IMR-90 (cell line): ENCODE measurements around the gene UNC79. TPM values are rescaled to one million over a fixed set of nuclear protein-coding genes. Genes with fewer than 3 reads are reported as not detected.

Experiments used
- ATAC-seq: fragments of 200-7000 bp; cut with Tn5 transposase; 2 replicates; pipeline ENCODE4 v1.9.1; 2020; ENCODE audit warnings: low read depth, mild to moderate bottlenecking, moderate library complexity
- BruUV-seq: library from RNA; stranded (reverse); fragments of 400-500 nt; replicated peaks from 2 replicates; lab custom pipeline; 2021; lab: Mats Ljungman, UMichigan
- CTCF ChIA-PET: fragments of 300-600 bp; formaldehyde crosslinking; extraction: SDS; loops from one replicate; lab custom pipeline; 2021; ENCODE audit warnings: antibody characterized with exemption; lab: Yijun Ruan, JAX
- POLR2A ChIA-PET: fragments of 300-600 bp; sonication (Branson Sonifier 250); formaldehyde crosslinking; loops from one replicate; lab custom pipeline; 2022; ENCODE audit warnings: antibody characterized with exemption; ENCODE audit not compliant: unreplicated experiment; lab: Charles Lee
- DNase-seq: peaks from one replicate; pipeline ENCODE4 v3.0.0; 2013
- H2AFZ ChIP-seq: replicated peaks from 2 replicates; pipeline ENCODE3; 2013; ENCODE audit warnings: low read length, mild to moderate bottlenecking; ENCODE audit not compliant: poor library complexity
- H2AK5ac ChIP-seq: 2 replicates; pipeline ENCODE4 v1.6.1; 2013; ENCODE audit warnings: low read depth, low read length, inconsistent platforms
- H2AK9ac ChIP-seq: replicated peaks from 2 replicates; pipeline ENCODE3; 2013; ENCODE audit warnings: mild to moderate bottlenecking, low read depth, low read length, moderate library complexity; ENCODE audit not compliant: poor library complexity
- H2BK120ac ChIP-seq: 2 replicates; pipeline ENCODE4 v1.6.1; 2013; ENCODE audit warnings: low read depth, low read length, inconsistent platforms
- H2BK15ac ChIP-seq: 3 replicates; pipeline ENCODE4 v1.6.1; 2013; ENCODE audit warnings: low read depth, low read length, inconsistent platforms
- H2BK20ac ChIP-seq: 2 replicates; pipeline ENCODE4 v1.6.1; 2013; ENCODE audit warnings: low read depth, mild to moderate bottlenecking, inconsistent platforms, low read length, moderate library complexity
- H2BK5ac ChIP-seq: 2 replicates; pipeline ENCODE4 v1.6.1; 2013; ENCODE audit warnings: mild to moderate bottlenecking, low read depth, low read length, inconsistent platforms; ENCODE audit not compliant: poor library complexity, severe bottlenecking
- H3K14ac ChIP-seq: replicated peaks from 2 replicates; pipeline ENCODE4 v1.6.1; 2013; ENCODE audit warnings: low read depth, low read length, inconsistent platforms
- H3K18ac ChIP-seq: 2 replicates; pipeline ENCODE4 v1.6.1; 2013; ENCODE audit warnings: low read depth, low read length, control low read depth
- H3K23ac ChIP-seq: 2 replicates; pipeline ENCODE4 v1.6.1; 2013; ENCODE audit warnings: low read depth, low read length, inconsistent platforms
- H3K27ac ChIP-seq: 2 replicates; pipeline ENCODE4 v1.5.1; 2013; ENCODE audit warnings: mild to moderate bottlenecking, control low read depth, low read length; ENCODE audit not compliant: insufficient read depth
- H3K27me3 ChIP-seq: 2 replicates; pipeline ENCODE4 v1.6.1; 2013; ENCODE audit warnings: low read length; ENCODE audit not compliant: control insufficient read depth, insufficient read depth
- H3K36me3 ChIP-seq: 2 replicates; pipeline ENCODE4 v1.6.1; 2013; ENCODE audit warnings: low read length, mixed read lengths; ENCODE audit not compliant: control insufficient read depth, insufficient read depth
- H3K4ac ChIP-seq: 2 replicates; pipeline ENCODE4 v1.6.1; 2013; ENCODE audit warnings: low read depth, low read length, inconsistent platforms
- H3K4me1 ChIP-seq: 2 replicates; pipeline ENCODE4 v1.6.1; 2013; ENCODE audit warnings: low read length, mixed read lengths; ENCODE audit not compliant: control insufficient read depth, insufficient read depth
- H3K4me2 ChIP-seq: 2 replicates; pipeline ENCODE4 v1.6.1; 2013; ENCODE audit warnings: low read depth, mild to moderate bottlenecking, control low read depth, low read length, moderate library complexity
- H3K4me3 ChIP-seq: 2 replicates; pipeline ENCODE4 v1.5.1; 2013; ENCODE audit warnings: low read depth, mild to moderate bottlenecking, control low read depth, low read length, moderate library complexity; ENCODE audit not compliant: insufficient read depth
- H3K56ac ChIP-seq: 2 replicates; pipeline ENCODE4 v1.6.1; 2013; ENCODE audit warnings: low read length, inconsistent platforms; ENCODE audit not compliant: insufficient read depth; ENCODE audit errors: extremely low read depth
- H3K79me1 ChIP-seq, 2 experiments: 2 replicates each; pipeline ENCODE4 v1.6.1; 2013; ENCODE audit warnings: low read length in 2 of 2, inconsistent platforms in 1 of 2, low read depth in 1 of 2
- H3K9ac ChIP-seq: 2 replicates; pipeline ENCODE4 v1.6.1; 2013; ENCODE audit warnings: low read depth, low read length, control low read depth
- H3K9me1 ChIP-seq: 2 replicates; pipeline ENCODE4 v1.6.1; 2013; ENCODE audit warnings: low read length, inconsistent platforms; ENCODE audit not compliant: insufficient read depth
- H3K9me3 ChIP-seq: 2 replicates; pipeline ENCODE4 v1.6.1; 2013; ENCODE audit warnings: low read length; ENCODE audit not compliant: control insufficient read depth, insufficient read depth
- H4K20me1 ChIP-seq: 2 replicates; pipeline ENCODE4 v1.6.1; 2013; ENCODE audit warnings: low read length, inconsistent platforms; ENCODE audit not compliant: insufficient read depth
- H4K5ac ChIP-seq: 2 replicates; pipeline ENCODE4 v1.6.1; 2013; ENCODE audit warnings: mild to moderate bottlenecking, low read depth, low read length, control low read depth
- H4K8ac ChIP-seq, 2 experiments: 2 replicates each; pipeline ENCODE4 v1.6.1; 2013; ENCODE audit warnings: low read depth in 2 of 2, low read length in 2 of 2, control low read depth in 1 of 2, inconsistent platforms in 1 of 2
- H4K91ac ChIP-seq: 2 replicates; pipeline ENCODE4 v1.6.1; 2013; ENCODE audit warnings: low read depth, low read length, inconsistent platforms; ENCODE audit not compliant: insufficient read depth
- CEBPB ChIP-seq: IDR thresholded peaks from 2 replicates; pipeline ENCODE4 v1.6.1; 2012; ENCODE audit warnings: low read depth, low read length, improper control_type of control experiment
- CTCF ChIP-seq: conservative IDR thresholded peaks from 2 replicates; pipeline ENCODE4 v1.5.1; 2012; ENCODE audit warnings: mild to moderate bottlenecking, low read depth, low read length, improper control_type of control experiment
- RFX5 ChIP-seq: IDR thresholded peaks from 2 replicates; pipeline ENCODE4 v1.8.0; 2012; ENCODE audit warnings: low read depth, mild to moderate bottlenecking, low read length, moderate library complexity
- WGBS, 2 experiments: methylation state at CpG; one replicate each; pipeline versions ENCODE4 v1.1.5 to v1.1.7; 2013; ENCODE audit warnings: missing lambda C conversion rate in 2 of 2; ENCODE audit not compliant: insufficient read length in 1 of 2; ENCODE audit errors: extremely low coverage in 2 of 2; 5-methylcytosine and 5-hydroxymethylcytosine counted together
- dilution Hi-C: fragments of 300-500 bp; cut with HindIII; formaldehyde crosslinking; loops from one replicate; pipeline ENCODE4 v1.14.3; 2018; ENCODE audit warnings: low sequenced_read_pairs; ENCODE audit not compliant: unreplicated experiment
- in situ Hi-C: fragments of 300-500 bp; cut with MboI; formaldehyde crosslinking; loops from 3 replicates; pipeline ENCODE4 v1.14.3; 2019; ENCODE audit warnings: low sequenced_read_pairs, inconsistent platforms, mixed read lengths
- intact Hi-C: fragments of 100-400 bp; cut with micrococcal nuclease; formaldehyde crosslinking; loops from 2 replicates; pipeline ENCODE4 v1.10.0; 2022
- polyA plus RNA-seq, 3 experiments: library from polyadenylated mRNA; depleted of rRNA; stranded (reverse); fragments of >200 nt; gene quantifications; 2 replicates each; pipeline ENCODE4 v1.2.3, GENCODE V29; 2012; ENCODE audit warnings: low replicate concordance in 1 of 3
- total RNA-seq: library from RNA; depleted of rRNA; stranded (reverse); fragments of >200 nt; gene quantifications from 2 replicates; pipeline ENCODE4 v1.2.3, GENCODE V29; 2012

UNC79 gene
- total and polyA plus RNA-seq, 2 of the 4 experiments (the other 2 are of a cell fraction) = under 0.01 TPM

GRCh38 chr14:93592786-93593185 lies 162.0 kb downstream of the UNC79 start:
- CTCF ChIA-PET = no interaction called here
- Histone ChIP-seq H3K4me2 (no peak overlapping the region), H3K27ac (no peak overlapping the region), H3K27me3 (no peaks in the 10 kb centered on the region), H3K9ac (no peak overlapping the region), H2BK20ac (no peak overlapping the region), H3K4me1 (no peaks in the 10 kb centered on the region), H3K23ac (no peak overlapping the region), H3K14ac (no peak overlapping the region), H3K4ac (no peak overlapping the region), H2AK9ac (no peak overlapping the region), H2AK5ac (no peak overlapping the region), H4K91ac (no peak overlapping the region), H3K9me1 (no peaks in the 10 kb centered on the region), H2BK120ac (no peak overlapping the region), H3K18ac (no peak overlapping the region), H4K5ac (no peak overlapping the region), H2BK5ac (no peak overlapping the region), H2AFZ (no peak overlapping the region), H3K79me1 (no peaks in the 10 kb centered on the region), H3K4me3 (no peak overlapping the region), H3K56ac (no peak overlapping the region), H4K8ac (no peak overlapping the region), H3K9me3 (0 out of 2 replicates have a peak, but pooled peaks cover 3% of the 10 kb centered on the region), H2BK15ac (no peak overlapping the region), H3K36me3 (no peaks in the 10 kb centered on the region), H4K20me1 (no peaks in the 10 kb centered on the region)
- BruUV-seq = no TSS peak
- no peak for ATAC-seq
- no CpG with 5 or more reads among the region's 3 CpGs for WGBS, 2 experiments
- POLR2A ChIA-PET = no interaction called here
- dilution Hi-C loops (no loop called here), in situ Hi-C loops (no loop called here), intact Hi-C loops (no loop called here)
- no peak for DNase-seq
- TF ChIP-seq RFX5 (no peak), CEBPB (no peak), CTCF (no peak)
